ENCODE data around the gene UPK3B. TPM values are rescaled to one million over a fixed set of nuclear protein-coding genes. Genes with fewer than 3 reads are reported as not detected.
"Not testable (repeated sequence)": the region's sequence is repeated elsewhere in the genome, so short reads cannot be mapped to it uniquely, and the experiment has no call there.

UPK3B gene
- total RNA-seq, 1 experiment from 2014 or later: 3.6 TPM

DNA sequence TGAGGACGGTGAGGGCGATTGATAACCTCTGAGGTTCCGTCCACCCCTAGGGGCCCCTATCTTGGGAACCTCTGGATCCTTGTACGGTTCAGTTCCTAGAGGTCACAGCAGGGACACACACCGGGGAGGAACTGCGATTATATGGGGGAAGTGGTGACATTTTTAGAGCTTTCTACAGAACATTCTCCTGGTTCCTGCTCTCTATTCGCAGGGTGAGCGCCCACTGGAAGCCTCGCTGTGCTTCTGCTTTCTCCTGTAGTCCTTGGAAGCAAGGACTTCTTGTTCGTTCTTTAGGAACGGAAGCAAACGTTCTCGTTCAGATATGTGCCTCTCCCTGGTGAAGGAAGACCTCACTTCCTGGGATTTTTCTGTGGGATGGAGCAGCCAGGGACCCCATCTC, 22.4 kb upstream of the UPK3B start:
- POLR2A ChIA-PET; H3K9me3 Mint-ChIP-seq; H3K4me1 Mint-ChIP-seq; H3K27me3 Mint-ChIP-seq (ENCODE audit: low read depth); H3K4me3 Mint-ChIP-seq; H3K27ac Mint-ChIP-seq; ATAC-seq; H3K36me3 Mint-ChIP-seq; CTCF ChIA-PET; DNase-seq (ENCODE audit: low spot score): not testable (repeated sequence)

DNA sequence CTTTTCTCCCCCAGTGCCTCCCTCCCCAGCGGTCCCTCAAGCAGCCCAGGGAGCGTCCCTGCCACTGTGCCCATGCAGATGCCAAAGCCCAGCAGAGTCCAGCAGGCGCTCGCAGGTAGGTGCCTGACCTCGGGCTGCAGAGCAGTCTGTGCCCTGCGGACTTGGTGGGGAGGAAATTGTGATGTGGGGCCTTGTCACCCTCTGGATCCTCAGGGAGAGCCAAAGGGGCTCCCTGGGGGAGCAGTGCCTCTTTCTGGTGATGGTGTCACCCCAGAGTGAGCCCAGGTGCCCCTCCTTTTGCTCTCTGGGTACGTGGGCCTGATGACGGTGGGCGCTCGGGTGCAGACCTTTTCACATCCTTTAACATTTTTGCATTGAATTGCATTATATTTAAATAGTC, 18.2 kb upstream of the UPK3B start:
- H3K9me3 Mint-ChIP-seq; H3K4me1 Mint-ChIP-seq; POLR2A ChIA-PET; H3K4me3 Mint-ChIP-seq; DNase-seq (ENCODE audit: low spot score); H3K36me3 Mint-ChIP-seq; CTCF ChIA-PET; ATAC-seq; H3K27ac Mint-ChIP-seq; H3K27me3 Mint-ChIP-seq (ENCODE audit: low read depth): not testable (repeated sequence)

DNA sequence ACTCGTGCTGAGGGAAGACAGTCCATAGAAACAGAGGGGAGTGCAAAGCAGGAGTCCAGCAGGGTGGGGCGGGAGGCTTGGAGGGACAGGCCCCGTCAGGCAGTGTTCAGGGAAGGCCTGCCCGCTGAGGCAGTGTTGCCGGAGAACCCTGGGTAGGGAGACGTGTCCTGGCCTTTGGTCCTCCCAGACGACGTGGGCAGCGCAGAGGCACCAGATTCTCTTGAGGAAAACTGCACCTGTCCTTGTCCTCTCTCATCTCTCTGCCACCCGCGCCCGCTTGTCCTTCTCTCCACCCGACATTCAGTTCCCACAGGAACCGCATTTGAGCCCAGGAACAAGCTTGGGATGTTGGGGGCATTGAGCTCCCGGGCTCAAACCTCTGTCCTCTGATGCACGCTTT, 14.6 kb upstream of the UPK3B start:
- H3K4me1 Mint-ChIP-seq; POLR2A ChIA-PET; H3K9me3 Mint-ChIP-seq; CTCF ChIA-PET; H3K27me3 Mint-ChIP-seq (ENCODE audit: low read depth); H3K4me3 Mint-ChIP-seq; H3K36me3 Mint-ChIP-seq; DNase-seq (ENCODE audit: low spot score); ATAC-seq: not testable (repeated sequence)
- peak overlapping the region; percentile 49; the same call in 1 of the 2 replicates for H3K27ac Mint-ChIP-seq

DNA sequence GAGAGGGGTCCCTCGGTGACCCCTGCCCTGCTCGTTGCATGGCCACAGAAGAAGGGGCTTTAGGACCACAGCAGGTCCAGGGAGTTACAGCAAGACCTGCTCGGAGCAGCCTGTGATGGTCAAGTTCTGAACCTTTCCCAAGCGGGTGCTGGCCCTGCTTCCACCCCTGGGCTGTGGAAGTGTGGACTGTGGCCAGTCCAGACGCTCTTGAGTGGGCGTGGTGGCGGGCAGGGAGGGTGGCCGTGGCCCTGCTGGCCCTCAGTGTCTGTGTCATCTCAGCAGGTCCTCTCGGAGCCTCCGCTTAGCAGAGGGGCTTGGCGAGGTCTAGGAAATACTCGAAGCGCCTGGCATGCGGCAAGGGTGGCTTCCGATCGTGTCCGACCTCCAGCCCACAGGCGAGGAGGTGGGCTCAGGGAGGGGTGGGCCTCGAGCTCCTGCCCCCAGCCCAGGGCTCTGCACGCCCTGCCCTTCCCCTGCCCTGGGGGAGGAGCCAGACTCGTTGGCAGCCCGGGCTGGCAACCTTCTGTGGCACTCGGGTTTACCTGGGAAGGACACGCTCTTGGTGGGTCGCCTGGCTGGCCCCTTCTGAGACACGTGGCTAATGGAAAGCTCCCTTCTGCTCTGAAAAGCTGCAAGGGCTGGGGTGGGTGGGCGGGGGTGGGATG, 12.3 kb upstream of the UPK3B start:
- DNase-seq (ENCODE audit: low spot score); H3K36me3 Mint-ChIP-seq; ATAC-seq; H3K27ac Mint-ChIP-seq; H3K27me3 Mint-ChIP-seq (ENCODE audit: low read depth); H3K4me1 Mint-ChIP-seq; CTCF ChIA-PET; H3K4me3 Mint-ChIP-seq; H3K9me3 Mint-ChIP-seq; POLR2A ChIA-PET: not testable (repeated sequence)

DNA sequence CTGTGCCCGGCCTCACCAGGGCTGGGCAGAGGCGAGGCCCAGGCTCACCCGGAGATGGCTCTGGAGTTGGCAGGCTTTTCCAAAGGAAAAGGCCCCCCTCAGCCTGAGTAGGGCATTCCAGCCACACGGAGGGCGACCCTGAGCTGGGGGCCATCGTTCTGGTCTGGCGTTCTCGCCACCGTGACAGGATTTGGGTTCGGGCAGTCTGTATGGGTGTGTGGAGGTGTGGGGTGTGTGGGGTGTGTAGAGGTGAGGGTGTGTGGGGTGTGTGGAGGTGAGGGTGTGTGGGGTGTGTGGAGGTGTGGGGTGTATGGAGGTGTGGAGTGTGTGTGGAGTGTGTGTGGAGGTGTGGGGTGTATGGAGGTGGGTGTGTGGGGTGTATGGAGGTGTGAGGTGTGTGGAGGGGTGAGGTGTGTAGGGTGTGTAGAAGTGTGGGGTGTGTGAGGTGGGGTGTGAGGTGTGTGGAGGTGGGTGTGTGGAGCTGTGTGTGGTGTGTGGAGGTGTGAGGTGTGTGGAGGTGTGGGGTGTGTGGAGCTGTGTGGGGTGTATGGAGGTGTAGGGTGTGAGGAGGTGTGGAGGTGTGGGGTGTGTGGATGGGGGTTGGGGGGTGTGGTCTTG, 11.7 kb upstream of the UPK3B start:
- CTCF ChIA-PET; H3K4me1 Mint-ChIP-seq; DNase-seq (ENCODE audit: low spot score); H3K27me3 Mint-ChIP-seq (ENCODE audit: low read depth); POLR2A ChIA-PET; H3K27ac Mint-ChIP-seq; H3K4me3 Mint-ChIP-seq; H3K9me3 Mint-ChIP-seq; ATAC-seq; H3K36me3 Mint-ChIP-seq: not testable (repeated sequence)

DNA sequence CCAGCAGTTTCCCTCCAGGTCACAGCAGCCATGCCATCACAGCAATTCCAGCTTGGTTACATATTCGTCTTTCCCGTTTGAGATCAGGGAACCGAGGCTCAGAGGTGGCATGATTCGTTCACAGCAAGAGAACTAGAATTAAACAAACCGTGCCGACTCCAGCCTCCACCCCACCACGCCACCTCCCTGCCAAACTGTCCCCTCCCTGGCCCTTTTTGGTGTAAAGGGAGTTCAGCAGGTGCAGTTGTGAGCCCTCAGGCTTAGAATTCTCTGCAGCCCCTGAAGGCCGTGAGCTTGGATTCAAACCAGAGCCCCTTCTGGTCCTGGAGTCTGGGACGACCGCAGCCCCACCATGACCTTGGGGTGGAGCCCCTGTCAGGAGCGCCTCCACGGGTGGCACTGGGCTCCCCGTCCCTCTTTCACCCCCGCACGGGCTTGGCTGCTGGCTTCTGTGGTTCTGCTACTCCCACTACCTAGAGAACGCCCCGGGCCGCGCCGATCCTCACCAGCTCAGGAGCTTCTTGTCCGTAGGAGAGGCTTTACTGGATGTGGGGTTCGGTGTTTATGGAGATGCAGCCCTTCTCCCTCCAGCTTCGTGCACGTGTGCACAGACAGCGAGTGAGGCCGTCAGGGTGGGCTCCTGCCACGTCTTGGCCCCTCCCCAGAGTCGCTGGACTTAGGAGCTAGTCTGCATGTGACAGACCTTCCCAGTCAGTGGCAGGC, 11.0 kb upstream of the UPK3B start:
- POLR2A ChIA-PET; H3K9me3 Mint-ChIP-seq; H3K27me3 Mint-ChIP-seq (ENCODE audit: low read depth); H3K4me3 Mint-ChIP-seq; H3K27ac Mint-ChIP-seq; H3K4me1 Mint-ChIP-seq; H3K36me3 Mint-ChIP-seq; CTCF ChIA-PET; DNase-seq (ENCODE audit: low spot score); ATAC-seq: not testable (repeated sequence)

DNA sequence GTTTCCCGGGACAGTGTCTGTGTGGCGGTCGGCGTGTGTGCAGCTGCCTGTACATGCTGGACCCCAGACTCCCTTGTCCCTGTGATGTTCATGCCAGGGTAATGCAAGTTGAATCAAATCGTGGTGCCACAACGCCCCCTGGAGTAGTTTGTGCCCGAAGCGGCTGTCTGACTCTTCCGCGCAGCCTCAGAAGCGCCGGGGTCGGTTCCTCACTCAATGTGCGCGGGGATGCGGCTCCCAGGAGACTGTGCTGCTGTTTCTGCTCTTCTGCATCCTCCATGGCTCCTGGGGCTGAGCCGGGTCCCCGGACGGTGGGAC, 10.5 kb upstream of the UPK3B start:
- H3K4me3 Mint-ChIP-seq; H3K4me1 Mint-ChIP-seq; POLR2A ChIA-PET; H3K9me3 Mint-ChIP-seq; CTCF ChIA-PET; H3K27ac Mint-ChIP-seq; DNase-seq (ENCODE audit: low spot score); H3K27me3 Mint-ChIP-seq (ENCODE audit: low read depth): not testable (repeated sequence)
- peaks cover 11% of the 10 kb centered on the region for H3K36me3 Mint-ChIP-seq
- TF ChIP-seq, protein P1, sequence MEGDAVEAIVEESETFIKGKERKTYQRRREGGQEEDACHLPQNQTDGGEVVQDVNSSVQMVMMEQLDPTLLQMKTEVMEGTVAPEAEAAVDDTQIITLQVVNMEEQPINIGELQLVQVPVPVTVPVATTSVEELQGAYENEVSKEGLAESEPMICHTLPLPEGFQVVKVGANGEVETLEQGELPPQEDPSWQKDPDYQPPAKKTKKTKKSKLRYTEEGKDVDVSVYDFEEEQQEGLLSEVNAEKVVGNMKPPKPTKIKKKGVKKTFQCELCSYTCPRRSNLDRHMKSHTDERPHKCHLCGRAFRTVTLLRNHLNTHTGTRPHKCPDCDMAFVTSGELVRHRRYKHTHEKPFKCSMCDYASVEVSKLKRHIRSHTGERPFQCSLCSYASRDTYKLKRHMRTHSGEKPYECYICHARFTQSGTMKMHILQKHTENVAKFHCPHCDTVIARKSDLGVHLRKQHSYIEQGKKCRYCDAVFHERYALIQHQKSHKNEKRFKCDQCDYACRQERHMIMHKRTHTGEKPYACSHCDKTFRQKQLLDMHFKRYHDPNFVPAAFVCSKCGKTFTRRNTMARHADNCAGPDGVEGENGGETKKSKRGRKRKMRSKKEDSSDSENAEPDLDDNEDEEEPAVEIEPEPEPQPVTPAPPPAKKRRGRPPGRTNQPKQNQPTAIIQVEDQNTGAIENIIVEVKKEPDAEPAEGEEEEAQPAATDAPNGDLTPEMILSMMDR (IDR thresholded peaks at IDR 0.05): peak; percentile 17; the same call in 1 of the 2 replicates
- ATAC-seq: peak; percentile 70

DNA sequence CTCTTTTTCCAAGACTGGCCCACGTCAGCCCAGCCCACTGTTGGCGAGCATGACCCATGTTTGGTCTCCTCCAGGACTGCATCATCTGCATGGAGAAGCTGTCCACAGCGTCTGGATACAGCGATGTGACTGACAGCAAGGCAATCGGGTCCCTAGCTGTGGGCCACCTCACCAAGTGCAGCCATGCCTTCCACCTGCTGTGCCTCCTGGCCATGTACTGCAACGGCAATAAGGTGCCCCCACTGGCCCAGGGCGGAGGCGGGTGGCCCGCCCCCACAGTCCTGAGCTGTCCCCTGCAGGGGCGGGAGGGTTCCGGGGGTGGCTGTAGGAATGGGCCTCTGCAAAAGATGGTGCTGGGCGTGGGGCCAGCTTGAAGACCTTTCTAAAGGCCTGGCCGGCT, 8.1 kb upstream of the UPK3B start:
- DNase-seq (ENCODE audit: low spot score); H3K27ac Mint-ChIP-seq; H3K27me3 Mint-ChIP-seq (ENCODE audit: low read depth); H3K9me3 Mint-ChIP-seq; H3K4me1 Mint-ChIP-seq; H3K4me3 Mint-ChIP-seq; POLR2A ChIA-PET; CTCF ChIA-PET; ATAC-seq: not testable (repeated sequence)
- H3K36me3 Mint-ChIP-seq: peaks cover 17% of the 10 kb centered on the region

DNA sequence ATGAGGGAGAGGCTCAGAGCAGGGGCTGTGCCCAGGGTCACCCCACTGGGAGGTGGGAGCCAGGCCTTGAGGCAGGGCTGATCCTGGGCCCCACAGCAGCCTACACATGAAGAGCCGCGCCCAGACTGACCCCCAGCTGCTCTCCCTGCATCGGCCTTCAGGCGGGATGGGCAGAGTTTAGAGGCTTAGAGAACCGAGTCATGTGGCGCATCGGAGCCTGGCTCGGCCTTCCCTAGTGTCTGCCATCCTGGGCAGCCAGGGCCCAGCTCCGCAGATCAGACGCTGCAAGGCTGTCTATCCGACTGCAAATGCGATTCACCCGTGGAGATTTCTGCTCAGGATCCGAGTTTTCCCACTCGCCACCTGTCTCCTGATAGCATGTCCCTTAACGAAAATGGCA, 7.5 kb upstream of the UPK3B start:
- ATAC-seq; H3K27ac Mint-ChIP-seq; H3K4me3 Mint-ChIP-seq; H3K9me3 Mint-ChIP-seq; H3K4me1 Mint-ChIP-seq; H3K27me3 Mint-ChIP-seq (ENCODE audit: low read depth); DNase-seq (ENCODE audit: low spot score); CTCF ChIA-PET; POLR2A ChIA-PET: not testable (repeated sequence)
- H3K36me3 Mint-ChIP-seq: peaks cover 18% of the 10 kb centered on the region

DNA sequence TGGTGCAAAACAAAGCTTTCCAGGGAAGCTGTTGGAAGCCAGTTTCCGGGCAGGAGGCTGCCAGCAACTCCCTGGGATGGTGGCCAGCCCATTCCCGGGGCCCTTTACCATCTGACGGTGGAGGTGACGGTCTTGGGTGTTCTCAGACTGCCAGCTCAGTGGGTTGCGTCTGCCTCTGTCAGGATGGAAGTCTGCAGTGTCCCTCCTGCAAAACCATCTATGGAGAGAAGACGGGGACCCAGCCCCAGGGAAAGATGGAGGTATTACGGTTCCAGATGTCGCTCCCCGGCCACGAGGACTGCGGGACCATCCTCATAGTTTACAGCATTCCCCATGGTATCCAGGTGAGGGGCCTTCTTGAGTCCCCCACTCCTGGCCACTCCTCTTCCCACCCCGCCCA, 7.1 kb upstream of the UPK3B start:
- H3K27ac Mint-ChIP-seq; DNase-seq (ENCODE audit: low spot score); H3K27me3 Mint-ChIP-seq (ENCODE audit: low read depth); H3K4me1 Mint-ChIP-seq; H3K4me3 Mint-ChIP-seq; H3K9me3 Mint-ChIP-seq; POLR2A ChIA-PET; ATAC-seq; CTCF ChIA-PET: not testable (repeated sequence)
- peaks cover 20% of the 10 kb centered on the region for H3K36me3 Mint-ChIP-seq

DNA sequence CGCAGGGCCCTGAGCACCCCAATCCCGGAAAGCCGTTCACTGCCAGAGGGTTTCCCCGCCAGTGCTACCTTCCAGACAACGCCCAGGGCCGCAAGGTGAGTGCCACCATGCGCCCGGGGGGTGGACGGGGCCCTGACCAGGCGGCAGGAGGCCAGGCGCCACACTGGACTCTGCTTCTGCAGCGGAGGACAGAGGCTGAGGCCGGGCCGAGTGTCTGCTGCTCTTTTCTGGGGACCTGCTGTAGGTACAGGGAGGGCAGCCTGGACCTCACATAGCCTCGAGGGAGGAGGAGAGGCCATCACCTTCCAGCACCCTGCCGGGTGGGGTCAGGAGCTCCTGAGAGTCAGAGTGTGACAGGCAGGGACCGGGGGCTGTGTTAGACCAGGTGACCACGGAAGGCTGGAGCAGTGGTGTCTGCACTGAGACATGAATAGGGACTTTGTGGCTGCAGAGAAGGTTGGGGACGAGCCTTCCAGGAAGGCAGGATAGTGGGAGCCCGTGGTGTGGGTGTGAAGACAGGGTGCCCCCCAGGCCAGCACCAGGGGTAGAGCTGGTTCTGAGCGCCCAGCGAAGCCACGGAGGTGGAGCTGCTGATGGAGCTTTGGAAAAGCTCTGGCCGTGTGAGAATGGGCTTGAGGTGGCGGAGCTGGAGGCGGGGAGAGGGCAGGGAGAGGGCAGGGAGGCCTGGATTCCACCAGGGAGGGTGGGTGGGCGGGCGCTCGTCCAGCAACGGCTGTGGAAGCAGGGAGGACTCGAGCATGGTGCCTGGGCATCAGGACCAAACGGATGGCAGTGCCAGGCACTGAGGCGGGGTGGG, 5.8 kb upstream of the UPK3B start:
- H3K4me3 Mint-ChIP-seq; CTCF ChIA-PET; H3K9me3 Mint-ChIP-seq; H3K4me1 Mint-ChIP-seq; POLR2A ChIA-PET; DNase-seq (ENCODE audit: low spot score); ATAC-seq; H3K27me3 Mint-ChIP-seq (ENCODE audit: low read depth): not testable (repeated sequence)
- Mint-ChIP-seq H3K36me3 (peaks cover 20% of the 10 kb centered on the region), H3K27ac (peak overlapping the region; percentile 68; the same call in 1 of the 2 replicates)

Data from WTC11 (cell line).